HG02588 (cell line): ENCODE results near the gene NSDHL.

Experiments used
- ATAC-seq: cut with Tn5 transposase; IDR thresholded peaks from one replicate; pipeline ENCODE4 v1.9.1; 2021; ENCODE audit warnings: mild to moderate bottlenecking, moderate library complexity; ENCODE audit not compliant: unreplicated experiment

NSDHL gene

DNA sequence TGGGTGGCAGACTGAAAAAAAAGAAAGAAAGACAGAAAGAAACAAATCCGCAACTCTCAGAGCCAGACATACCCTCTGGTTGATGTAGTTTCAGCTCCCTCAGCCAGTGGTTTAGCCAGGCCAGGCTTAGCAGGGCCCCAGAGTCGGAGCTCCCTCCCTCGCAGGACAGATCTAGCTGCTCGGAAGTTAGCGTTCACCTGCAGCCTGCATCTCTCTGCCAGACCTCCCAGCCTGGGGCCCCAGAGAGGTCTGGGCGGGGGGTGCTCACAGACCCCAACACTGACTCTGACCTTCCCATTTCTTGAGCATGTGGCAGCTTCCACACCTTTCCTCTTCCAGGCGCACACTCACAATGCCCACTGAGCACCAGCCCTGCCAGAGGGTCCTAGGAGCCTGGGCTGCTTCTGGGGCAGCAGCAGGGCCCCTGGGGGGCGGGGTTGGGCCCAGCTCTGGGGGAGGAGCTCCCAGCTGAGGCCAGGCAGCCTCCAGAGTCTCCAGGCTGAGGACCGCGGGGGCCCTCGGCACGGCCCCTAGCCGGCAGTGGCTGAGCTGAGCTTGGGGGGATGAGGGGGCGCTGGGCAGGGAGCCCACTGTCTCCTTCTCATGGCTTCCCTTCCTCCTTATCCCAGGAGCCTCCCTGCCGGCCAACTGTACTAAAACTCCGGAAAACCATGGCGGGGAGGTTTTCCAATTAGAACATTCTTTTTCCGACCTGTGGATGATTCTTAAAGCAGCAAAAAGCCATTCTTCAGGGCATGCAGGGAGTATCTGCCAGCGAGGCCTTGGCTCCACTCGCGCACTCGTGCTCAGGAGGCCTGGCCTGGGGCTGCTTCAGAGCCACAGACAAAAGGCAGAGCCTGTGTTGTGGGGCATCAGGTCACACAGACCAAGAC lies 62.4 kb downstream of the NSDHL start:
- no peak for ATAC-seq

DNA sequence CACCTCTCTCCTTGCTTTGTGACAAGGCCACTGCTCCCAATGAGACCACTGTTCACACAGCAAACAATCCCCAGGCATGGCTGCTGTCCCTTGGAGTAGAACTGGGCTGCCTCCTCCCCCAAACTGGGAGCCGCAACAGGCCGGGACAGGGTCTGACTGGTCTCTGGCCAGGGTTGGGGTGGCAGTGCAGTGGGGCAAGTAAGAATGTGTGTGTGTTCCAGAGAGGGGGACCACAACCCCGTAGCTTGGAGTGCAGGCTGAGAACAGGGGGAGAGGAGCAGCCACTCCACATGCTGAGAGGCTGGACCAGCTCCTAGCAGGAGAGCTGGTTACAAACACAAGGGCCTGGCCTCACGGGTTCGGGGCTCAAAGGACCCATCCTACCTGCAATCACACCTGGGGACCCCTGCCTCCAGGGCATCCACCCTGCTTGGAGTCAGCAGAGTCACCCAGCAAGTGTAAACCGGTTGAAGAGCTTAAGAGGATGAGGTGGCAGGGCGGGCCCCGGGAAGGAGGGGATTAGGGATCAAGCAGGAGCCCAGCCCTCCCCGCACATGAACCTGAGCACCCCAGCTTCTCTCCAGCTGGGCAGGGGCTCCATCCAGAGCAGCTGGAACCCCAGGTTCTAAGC lies 63.2 kb downstream of the NSDHL start:
- no peak for ATAC-seq

- ATAC-seq = no peak
These were observed 64.3 kb downstream of the NSDHL start for GRCh38 chrX:152895121-152895520.

- no peak for ATAC-seq
These were observed 65.0 kb downstream of the NSDHL start for GRCh38 chrX:152895724-152896420.

DNA sequence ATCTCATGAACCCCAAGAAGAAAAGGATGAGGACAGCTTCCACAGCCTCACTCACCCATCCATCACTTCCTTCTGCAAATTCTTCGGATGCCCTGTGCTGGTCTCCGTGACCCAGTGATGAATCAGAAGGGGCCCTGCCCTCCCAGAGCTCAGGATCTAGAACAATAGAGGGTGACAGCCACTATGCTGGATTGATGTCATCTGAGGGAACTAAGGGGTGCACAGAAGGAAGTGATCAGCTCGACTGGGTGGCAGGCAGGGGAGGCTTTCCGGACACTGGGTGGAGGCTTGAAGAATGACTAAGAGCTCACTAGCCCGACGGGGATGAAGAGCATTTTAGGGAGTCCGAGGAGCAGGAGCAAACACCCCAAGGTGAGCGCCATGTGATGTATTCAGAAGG lies 65.6 kb downstream of the NSDHL start:
- no peak for ATAC-seq

- ATAC-seq = no peak
These were observed 66.6 kb downstream of the NSDHL start, which contains the start of gene ZNF185 for GRCh38 chrX:152897222-152898131. Gene ZNF185 (plus strand): TSS chrX:152898067. CDS start chrX:152914490, 16,423 bp downstream.

- no peak for ATAC-seq
These were observed 67.6 kb downstream of the NSDHL start for GRCh38 chrX:152898442-152898841.

- no peak for ATAC-seq
These were observed 68.4 kb downstream of the NSDHL start for GRCh38 chrX:152899111-152899873.

DNA sequence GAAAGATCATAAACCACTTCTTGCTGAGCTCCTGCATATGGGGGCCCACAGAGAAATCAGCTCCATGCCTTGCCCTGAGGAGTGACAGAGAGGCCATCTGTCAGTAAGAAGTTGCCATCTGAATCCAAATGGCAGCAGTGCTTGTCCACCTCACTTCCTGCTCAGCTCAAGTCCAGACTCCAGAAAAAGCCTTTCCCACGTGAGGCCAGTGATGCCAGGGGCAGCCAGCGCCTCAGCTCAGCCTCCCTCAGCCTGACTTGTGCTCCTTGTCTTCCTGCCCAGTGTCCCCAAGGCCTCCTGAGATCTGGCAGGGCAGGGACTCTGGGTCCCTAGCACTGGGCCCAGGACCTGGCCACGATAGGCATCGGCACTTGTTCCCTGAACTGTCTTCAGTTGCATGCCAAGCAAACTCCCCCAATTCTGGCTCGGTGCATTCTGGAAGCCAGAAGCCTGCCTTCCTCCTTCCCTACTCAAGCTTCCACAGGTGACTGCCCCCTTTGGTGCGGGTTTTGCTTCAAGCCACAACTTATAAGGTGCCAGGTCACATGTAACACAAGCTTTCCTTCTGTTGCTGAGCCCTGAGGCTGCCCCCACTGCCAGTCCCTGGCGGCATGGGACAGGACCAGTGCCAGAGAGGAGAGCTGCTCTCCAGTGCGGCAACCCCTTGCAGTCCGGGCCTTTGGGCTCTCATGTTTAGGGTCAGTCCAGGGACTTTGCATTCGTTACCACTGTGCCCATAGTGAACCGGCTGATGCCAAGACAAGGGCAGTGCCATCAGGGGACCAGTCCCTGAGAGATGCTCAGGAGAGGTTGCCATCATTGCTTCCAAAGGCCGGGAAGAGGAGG lies 69.2 kb downstream of the NSDHL start:
- no peak for ATAC-seq

- no peak for ATAC-seq
These were observed 70.1 kb downstream of the NSDHL start for GRCh38 chrX:152900937-152901445.

GRCh38 chrX:152901816-152902501 lies 71.1 kb downstream of the NSDHL start:
- no peak for ATAC-seq

GRCh38 chrX:152902502-152902820 lies 71.6 kb downstream of the NSDHL start:
- no peak for ATAC-seq

GRCh38 chrX:152903589-152903988 lies 72.7 kb downstream of the NSDHL start:
- ATAC-seq = no peak

GRCh38 chrX:152904151-152905080 lies 73.6 kb downstream of the NSDHL start:
- ATAC-seq = no peak

DNA sequence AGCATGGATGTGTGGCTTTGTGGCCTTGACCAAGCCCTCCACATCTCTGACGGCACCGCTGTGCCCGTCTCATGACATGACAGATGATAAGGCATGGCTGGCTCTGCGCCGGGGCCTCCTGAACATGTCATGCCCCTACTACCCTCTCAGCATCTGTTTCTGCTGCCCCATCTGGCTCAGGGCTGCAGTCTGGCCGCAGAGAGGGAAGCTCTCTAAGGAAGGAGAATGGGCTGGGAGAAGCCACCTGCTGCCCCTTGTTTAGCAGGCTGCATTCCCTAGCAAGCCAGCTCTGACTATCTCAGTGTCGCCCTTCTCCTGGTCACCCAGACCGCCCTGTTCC lies 74.2 kb downstream of the NSDHL start:
- no peak for ATAC-seq

- ATAC-seq = no peak
These were observed 76.3 kb downstream of the NSDHL start for GRCh38 chrX:152907084-152907651.

- ATAC-seq = no peak
These were observed 77.6 kb downstream of the NSDHL start for GRCh38 chrX:152908486-152908885.
